T-helper 2 cell treated with Interferon-gamma antibody and Interleukin-4, amounts not matched to agents 100 ng/mL and 5 ng/mL, for 36 hours (primary cell): ENCODE results near the gene HAVCR1. TPM values are rescaled to one million over a fixed set of nuclear protein-coding genes. Genes with fewer than 3 reads are reported as not detected.
"Not testable (repeated sequence)": the region's sequence is repeated elsewhere in the genome, so short reads cannot be mapped to it uniquely, and the experiment has no call there.

ENCODE experiments used
- intact Hi-C: fragments of 100-400 bp; cut with micrococcal nuclease; formaldehyde crosslinking; loops from one replicate; pipeline ENCODE4 v1.15.1; 2023
- total RNA-seq: library from RNA; stranded (reverse); gene quantifications from 2 replicates; pipeline ENCODE4 v1.2.3, GENCODE V29; 2022

Gene HAVCR1
- total RNA-seq: 1.7 and 2.2 TPM in 2 replicates

DNA sequence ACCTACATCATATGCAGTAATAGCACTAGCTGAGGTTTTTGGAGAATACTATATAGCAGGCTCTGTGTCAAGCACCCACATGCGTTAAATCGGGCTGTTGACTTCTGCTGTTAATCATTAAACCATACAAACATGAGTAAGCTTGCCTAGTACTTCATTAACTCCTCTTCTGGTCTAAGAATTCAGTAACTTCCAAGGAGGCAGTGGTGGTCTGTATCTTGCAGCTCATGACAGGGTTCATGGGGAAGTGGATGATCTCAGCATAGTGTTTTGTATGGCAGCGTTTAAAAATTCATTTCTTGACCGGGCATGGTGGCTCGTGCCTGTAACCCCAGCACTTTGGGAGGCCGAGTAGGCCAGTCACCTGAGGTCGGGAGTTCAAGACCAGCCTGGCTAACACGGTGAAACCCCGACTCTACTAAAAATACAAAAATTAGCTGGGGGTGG is at the start of gene HAVCR1:
TSS of gene HAVCR1 (minus strand) at position 24 of the 447 bp plus-strand sequence. CDS start 1,173 bp downstream, outside the sequence.
- intact Hi-C loops: no loop called here

DNA sequence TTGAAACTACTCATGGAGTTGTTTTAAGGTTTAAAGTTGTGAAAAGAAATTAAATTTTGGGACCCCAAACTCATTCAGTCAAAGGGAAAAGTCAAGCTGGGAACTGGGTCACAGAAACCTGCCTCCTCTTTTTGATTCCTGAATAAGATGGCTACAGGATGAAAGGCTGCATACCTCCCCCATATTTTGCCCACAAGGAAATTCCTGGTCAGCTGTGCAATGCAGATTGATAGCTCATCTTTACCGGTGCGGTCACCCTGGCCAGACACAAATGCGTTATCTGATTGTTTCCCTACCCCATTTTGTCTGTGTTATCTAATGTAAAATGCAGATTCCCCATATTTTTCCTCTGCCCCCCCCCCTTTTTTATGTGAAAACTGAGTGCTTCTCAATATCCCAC is 48.6 kb upstream of the HAVCR1 start:
- intact Hi-C loops: loop anchor here (5.0 kb wide), 1 partner anchor 185 kb away; no protein-coding TSS in a partner anchor

DNA sequence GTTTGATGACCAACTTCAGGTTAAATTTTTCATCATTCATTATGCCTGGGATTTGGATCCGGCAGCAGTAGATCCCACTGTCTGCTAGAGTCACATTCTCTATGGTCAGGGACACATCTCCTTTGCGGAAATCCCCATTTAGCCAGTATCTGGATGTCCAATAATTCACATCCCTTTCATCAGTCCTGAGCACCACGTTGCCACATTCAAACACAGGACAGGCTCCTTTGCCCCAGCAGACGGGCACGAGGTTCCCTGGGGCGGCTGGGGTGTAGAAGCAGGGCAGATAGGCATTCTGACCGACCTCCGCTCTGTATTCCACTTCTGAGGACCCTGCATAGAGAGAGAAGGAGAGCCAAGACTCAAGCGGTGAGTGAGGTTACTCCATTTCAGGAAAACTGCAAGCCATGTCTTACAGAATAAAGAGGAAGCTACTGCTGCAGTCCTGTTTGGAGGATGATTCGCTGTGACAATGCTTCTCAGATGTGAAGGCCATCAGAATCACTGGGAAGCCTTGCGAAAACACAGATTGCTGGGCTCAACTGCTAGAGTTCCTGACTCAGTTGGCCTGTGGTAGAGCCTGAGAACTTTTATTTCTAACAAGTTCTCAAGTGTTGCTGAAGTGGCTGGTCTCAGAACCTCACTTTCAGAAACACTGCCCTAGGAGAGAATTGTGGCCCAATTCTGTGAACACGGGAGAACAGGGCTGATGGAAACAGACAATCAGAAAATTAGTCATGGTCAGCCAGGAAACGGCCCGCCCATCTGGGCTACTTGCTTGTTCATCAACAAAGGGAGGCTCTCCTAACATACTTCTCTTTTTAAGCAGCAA is 47.9 kb upstream of the HAVCR1 start:
- intact Hi-C loops: loop anchor here (5.0 kb wide), 1 partner anchor 185 kb away; no protein-coding TSS in a partner anchor

DNA sequence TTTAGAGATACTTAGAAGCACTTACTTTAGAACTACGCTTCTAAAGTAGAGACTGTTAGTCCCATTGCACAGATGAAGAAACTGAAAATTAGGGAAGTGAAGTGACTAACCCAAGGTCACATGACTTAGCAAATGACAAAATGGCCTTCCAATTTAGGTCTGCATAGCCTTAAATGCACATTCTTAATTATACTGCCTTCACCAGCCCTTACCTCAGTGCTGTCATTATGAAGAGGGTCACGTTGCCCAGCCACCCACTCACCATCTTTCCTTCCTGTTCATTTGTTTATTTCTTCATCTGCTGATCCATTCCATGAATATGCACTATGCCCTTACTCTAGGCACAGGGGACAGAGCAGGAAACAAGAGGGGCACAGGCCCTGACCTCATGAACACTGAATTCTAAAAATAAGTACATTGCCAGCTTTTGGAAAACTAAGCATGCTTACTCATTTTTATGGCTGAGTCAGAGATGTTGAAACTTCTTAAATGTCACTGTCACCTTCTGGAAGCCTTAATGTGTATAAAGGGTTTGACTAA is 41.3 kb upstream of the HAVCR1 start:
- intact Hi-C loops: no loop called here

DNA sequence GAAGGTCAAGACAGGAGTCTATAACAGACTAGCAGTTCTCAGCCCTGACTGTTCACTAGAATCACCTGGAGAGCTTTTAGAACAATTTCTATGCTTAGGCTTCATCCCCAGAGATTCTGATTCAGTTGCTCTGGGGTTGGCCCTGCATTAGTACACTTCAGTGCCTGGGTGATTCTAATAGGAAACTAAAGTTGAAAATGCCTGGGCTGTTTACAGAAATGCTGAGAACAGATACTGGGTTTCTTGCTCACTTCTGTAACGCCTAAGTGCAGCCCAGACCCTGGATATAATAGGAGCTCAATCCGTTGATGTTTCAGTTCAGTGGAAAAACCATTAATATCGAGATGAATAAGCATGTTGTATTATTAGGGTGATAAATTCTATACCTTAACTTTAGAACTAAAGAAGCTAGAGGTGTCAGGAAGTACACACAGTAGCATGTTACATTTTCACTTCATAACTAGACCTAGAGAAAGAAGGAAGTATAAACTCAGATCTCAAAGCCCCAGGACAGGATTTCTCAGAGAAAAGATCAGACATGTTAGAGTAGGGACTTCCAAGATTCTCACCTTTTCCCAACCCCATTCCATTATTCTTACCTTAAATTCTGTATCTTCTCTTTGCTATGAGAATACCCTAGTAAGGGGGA is 29.6 kb upstream of the HAVCR1 start:
- intact Hi-C loops: no loop called here

DNA sequence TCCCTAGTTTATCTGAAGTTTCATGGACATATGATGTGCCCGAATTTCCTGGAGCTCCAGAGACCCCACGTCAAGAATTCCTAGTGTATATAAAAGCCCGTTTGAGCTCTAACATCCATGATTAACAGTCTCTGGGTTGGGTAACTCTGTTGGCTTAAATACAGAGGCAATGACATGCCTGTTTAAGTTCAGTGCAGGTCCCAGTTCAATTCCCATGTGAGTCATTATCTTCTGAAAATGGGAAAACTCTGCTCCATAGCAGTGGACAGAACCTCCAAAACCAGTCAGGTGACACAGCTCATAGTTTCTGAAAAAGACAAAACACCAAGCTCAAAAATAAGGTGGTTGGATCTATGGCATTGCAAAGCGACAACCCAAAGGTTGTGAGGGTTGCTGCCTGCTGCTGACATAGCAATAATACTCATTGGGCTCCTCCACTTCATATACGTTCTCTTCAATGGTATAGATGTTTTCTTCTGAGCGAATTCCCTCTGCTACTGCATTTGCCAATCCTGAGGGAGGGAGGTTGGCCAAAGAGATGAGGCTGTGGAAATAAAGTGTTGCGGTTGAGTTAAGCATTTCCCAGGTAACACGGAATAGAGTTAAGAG is 27.9 kb upstream of the HAVCR1 start:
- intact Hi-C loops: no loop called here

DNA sequence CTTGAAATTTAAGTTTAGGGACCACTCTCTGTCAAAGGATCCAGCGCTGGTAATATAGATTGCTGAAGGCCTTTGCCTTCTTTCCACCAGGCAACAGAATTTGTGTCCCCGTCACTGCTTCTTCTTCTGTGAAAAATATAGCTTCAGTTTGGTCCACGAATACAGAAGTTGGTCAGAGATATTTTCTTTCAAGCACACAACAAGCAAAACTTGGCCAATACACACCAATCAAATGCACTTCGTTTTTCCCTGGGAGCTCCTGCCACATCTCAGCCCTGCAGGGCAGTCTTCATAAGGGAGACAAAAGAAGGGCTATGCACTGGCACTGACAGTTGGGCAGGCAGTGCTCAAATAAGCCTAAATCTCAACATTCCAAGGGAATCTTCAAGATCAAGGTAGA is 27.0 kb upstream of the HAVCR1 start:
- intact Hi-C loops: no loop called here

DNA sequence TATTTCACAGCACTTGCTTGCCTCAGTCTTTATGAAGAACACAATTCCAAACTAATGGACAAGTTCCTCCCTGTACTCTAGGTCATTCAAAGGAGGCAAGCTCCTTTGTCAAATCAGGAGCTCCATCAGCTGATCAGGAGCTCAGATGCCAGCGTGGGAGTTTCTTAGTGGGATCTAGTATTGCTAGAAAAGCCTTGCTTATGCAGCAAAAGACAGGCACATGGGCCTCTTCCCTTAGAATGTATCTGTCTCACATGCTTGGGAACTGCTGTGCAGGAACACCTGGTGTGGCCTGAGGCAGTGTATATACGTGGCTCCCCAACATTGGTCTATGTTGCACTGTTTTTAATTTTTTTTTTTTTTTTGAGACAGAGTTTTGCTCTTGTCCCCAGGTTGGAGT is 21.4 kb upstream of the HAVCR1 start:
- intact Hi-C loops: no loop called here

DNA sequence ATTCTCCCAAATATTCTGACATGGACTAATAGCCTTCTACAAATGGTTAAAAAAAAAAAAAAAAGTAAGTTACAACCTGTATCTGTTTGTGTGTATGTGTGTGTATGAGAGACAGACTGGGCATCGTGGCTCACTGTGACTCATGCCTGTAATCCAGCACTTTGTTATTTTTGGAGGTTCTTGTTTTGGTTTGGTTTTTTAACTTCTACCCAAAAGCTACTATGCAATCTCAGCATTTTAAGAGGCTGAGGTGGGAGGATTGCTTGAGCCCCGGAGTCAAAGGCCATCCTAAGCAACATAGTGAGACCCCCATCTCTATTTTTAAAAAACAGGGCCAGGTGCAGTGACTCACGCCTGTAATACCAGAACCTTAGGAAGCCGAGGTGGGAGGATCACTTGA is 17.6 kb upstream of the HAVCR1 start:
- intact Hi-C loops: loop anchor here (1.0 to 5.0 kb wide), 2 partner anchors 51 to 66 kb away; partner anchors contain the start of gene MED7

DNA sequence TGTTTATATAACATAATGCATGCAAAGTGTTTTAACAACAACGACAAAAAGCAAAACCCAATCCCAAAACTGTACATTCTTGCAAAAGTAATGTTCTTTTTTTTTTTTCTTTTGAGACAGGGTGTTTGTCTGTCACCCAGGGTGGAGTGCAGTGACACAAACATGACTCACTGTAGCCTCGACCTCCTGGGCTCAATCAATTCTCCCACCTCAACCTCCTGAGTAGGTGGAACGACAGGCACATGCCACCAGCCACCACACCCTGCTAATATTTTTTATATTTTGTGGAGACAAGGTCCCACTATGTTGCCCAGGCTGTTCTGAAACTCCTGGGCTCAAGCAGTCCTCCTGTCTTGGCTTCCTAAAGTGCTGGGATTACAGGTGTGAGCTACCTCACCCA is 13.6 kb upstream of the HAVCR1 start:
- intact Hi-C loops: no loop called here

DNA sequence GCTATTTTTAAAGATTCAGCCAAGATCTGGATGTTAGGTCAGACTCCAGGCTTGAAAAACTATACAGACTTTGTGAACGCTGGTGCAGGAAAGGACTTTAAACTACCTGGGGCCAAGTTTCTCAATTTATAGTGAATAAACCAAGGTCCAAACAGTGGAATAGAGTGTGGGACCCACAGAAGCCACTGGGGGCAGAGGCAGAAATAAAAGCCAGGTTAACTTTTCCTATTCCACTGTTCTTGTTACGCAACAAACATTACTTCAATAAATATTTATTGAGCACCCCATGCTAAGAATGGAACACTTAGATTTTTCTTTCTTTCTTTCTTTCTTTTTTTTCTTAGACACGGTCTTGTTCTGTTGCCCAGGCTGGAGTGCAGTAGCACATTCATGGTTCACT is 11.0 kb upstream of the HAVCR1 start:
- intact Hi-C loops: no loop called here

DNA sequence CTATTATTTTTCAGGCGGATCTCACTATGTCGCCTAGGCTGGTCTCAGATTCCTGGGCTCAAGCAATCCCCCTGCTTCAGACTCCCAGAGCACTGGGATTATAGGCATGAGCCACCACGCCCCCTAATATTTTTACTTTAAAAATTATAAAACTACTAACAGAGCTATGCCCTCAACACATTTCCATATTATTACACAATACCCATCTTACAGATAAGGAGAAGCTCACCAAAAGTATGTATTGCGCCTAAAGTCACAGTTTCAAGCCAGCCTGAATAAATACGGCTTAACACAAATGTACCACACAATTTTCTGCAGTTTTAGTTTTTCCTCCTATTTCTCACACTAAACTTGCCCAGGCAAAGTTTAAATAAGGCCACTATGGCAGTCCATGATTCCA is 9.9 kb upstream of the HAVCR1 start:
- intact Hi-C loops: no loop called here

DNA sequence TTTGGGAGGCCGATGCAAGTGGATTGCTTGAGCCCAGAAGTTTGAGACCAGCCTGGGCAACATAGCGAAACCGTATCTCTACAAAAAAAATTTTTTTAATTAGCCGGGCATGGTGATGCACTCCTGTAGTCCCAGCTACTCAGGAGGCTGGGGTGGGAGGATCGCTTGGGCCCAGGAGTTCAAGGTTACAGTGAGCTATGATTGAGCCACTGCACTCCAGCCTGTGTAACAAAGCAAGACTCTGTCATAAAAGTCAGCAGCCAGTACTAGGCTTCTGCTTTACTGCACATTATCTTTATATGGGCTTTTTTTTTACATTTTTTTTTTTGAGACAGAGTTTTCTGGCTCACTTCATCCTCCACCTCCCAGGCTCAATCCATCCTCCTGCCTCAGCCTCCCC is 9.4 kb upstream of the HAVCR1 start:
- intact Hi-C loops: no loop called here

DNA sequence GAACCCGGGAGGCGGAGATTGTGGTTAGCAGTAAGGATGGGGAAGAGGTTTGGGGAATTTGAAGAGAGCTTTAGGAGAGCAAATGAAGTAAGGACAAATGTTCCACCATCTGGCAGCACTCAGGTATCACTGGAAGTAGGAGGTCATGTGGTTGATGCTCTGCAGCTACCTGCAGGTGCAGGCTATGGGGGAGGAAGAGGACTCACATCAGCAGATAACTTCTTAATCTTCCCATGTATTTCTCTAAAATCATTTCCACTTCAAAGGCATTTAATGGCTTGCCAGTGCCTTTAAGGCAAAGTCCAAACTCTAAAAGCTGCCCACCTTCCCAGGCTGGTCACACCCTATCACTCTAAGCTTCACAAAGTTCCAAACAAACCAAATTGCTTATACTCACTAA is 8.1 kb upstream of the HAVCR1 start:
- intact Hi-C loops: no loop called here

DNA sequence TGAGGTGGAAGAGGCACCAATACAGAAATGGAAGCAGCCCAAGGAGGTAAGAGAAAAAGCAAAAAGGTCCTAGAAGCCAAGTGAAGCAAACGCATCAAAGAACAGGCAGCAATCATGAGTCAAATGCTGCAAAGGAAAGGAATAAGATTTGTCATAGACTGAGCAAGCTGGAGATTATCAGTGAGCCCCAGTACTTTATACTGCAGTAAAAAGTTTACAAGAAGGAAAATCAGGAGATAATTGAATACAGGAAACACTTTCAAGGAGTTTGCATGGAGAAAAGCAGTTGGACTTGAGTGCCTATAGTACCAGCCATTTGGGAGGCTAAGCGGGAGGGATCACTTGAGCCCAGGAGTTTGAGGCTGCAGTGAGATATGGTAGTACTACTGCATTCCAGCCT is 7.2 kb upstream of the HAVCR1 start:
- intact Hi-C loops: no loop called here

DNA sequence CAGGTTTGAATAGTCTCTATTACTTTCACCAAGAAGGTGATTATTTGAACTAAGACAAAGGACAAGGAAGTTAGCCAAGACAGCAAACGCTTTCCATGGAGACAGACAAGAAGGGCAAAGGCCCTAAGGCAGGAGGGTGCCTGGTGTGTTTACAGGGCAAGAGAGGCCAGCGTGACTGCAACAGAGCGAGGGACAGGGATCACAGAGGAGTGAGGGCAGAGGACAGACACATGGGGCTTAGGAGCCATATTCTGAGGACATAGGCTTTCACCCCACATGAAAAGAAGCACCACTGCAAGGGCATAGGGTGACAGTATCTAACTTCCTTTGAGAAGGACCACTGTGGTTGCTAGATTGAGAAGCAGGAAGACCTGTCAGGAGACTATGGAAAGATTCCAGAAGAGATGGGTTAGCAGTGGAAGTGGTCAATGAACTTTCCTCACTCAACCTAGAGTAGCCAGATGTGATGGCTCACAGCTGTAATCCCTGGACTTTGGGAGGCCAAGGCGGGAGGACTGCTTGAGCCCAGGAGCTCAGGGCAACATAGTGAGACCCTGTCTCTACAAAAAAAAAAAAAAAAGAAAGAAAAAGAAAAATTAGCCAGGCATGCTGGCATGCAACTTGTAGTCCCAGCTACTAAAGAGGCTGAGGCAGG is 5.0 kb upstream of the HAVCR1 start:
- intact Hi-C loops: no loop called here

DNA sequence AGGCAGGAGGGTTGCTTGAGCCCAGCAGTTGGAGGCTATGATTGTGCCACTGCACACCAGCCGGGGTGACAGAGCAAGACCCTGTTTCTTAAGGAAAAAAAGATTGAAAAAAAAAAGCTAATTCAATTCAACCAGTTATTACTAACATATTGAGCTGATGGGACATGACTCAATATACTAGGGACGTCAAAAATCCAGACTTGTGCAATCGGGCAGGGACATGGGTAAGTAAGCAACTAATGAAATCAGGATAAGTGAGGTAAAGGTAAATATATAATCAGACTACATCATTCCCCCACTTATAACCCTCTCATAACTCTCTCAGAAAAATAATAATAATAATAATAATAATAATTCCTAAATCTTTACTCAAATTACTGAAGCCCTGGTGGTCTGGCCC is 975 bp upstream of the HAVCR1 start:
- intact Hi-C loops: no loop called here

DNA sequence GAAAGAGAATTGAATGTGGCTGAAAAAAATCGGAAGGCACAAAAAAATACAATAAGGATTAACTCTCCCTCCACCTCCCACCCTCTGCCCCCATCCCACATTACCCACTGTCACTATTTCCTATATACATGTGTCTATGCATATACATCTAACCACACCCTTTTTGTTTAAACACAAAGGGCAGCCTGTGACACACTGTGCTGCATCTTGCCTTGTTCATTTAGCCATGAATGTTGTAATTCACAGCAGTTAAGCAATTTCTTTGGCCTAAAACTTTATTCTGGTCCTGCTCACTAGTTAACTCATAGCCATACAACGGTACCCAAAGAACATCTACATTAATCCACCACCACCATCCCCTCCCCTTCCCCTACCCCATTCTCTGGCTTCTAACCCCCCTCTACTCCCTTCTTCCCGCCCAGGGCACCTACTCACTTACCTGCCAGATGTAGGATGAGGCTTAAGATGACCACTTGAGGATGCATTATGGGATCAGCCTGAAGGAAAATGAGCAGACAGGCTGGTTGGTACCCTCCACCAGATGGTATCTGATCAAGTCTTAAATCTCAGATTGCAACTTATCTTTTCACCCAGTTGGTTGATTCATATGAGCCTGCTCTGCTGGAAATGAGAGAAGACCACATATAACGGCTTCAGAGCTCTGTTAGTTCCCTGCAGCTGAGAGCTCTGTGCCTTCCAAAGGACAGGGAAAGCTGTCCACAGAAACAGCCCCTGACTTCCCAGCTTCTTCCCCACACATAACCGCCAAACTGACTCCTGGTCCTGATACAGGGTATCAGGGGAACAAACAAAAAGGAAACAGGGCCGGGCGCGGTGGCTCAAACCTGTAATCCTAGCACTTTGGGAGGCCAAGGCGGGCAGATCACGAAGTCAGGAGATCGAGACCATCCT is 1.2 kb downstream of the HAVCR1 start:
- intact Hi-C loops: no loop called here

DNA sequence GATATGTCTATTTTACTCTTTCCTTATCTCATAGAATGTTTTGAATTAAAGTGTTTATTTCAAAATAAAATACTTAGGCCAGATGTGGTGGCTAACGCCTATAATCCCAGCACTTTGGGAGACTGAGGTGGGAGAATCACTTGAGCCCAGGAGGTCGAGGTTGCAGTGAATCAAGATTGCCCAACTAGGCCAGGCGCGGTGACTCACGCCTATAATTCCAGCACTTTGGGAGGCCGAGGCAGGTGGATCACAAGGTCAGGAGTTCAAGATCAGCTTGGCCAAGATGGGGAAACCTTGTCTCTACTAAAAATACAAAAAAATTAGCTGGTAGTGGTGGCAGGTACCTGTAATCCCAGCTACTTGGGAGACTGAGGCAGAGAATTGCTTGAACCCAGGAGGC is 2.1 kb downstream of the HAVCR1 start:
- intact Hi-C loops: not testable (repeated sequence)

DNA sequence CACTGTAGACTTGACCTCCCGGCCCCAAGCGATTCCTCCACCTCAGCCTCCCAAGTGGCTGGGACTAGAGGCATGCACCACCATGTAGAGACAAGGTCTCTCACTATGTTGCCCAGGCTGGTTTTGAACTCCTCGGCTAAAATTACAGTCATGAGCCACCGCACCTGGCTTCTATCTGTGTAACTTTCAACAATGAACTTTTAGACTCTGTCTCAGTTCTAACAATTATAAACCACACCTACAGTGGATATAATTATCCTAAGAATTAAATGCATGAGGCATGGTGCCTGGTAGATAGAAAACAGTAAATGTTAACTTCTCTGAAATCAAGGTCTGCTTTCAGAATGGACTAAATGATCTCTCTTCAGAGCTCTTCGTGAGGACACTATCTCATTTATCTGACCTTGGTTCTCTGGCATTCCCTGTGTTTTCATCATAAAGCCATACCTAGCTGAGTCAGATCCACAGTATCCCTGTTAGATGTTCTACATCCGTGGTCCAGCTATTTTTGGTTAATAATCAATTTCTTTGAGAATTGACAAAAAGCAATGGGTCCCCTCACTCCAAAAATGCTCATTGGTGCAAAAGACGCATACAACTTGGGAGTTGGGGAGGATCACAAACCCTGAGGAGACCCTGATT is 7.2 kb downstream of the HAVCR1 start:
- intact Hi-C loops: no loop called here
